Naive thymus-derived CD8-positive, alpha-beta T cell (primary cell): Measurements from ENCODE around the gene TSHZ1. TPM values are rescaled to one million over a fixed set of nuclear protein-coding genes. Genes with fewer than 3 reads are reported as not detected.

Experiments
- ATAC-seq, 2 donors: fragments of 150-1000 bp; cut with Tn5 transposase in 1 of 2; sonication (Bioruptor Pico), chemical (Tn5 transposase) in 1 of 2; 1 replicate in 1 of 2; 2 replicates in 1 of 2; pipeline ENCODE4 v1.10.0; 2021; ENCODE audit warnings: mild to moderate bottlenecking in 2 of 2, moderate library complexity in 2 of 2
- POLR2A ChIA-PET: fragments of 350-600 bp; sonication (Branson Sonifier 250); formaldehyde crosslinking; loops from one replicate; lab custom pipeline; 2021; ENCODE audit warnings: antibody characterized with exemption; lab: Charles Lee
- DNase-seq, 10 donors: peaks; one replicate each; pipeline versions ENCODE4 v3.0.0 to v3.0.0-alpha.2; 2020 to 2022
- H3K27ac Mint-ChIP-seq, 10 donors: one replicate each; pipeline ENCODE4 v1.8.0; 2020 to 2022; ENCODE audit warnings: mild to moderate bottlenecking in 10 of 10, mixed read lengths in 10 of 10, moderate library complexity in 4 of 10, inconsistent platforms in 1 of 10
- H3K27me3 Mint-ChIP-seq, 5 donors: one replicate each; pipeline ENCODE4 v1.8.0; 2021 to 2022; ENCODE audit warnings: mixed read lengths in 5 of 5
- H3K36me3 Mint-ChIP-seq, 3 donors: one replicate each; pipeline ENCODE4 v1.8.0; 2020 to 2022; ENCODE audit warnings: mixed read lengths in 3 of 3, mild to moderate bottlenecking in 2 of 3, inconsistent platforms in 1 of 3
- H3K4me1 Mint-ChIP-seq, 4 donors: one replicate each; pipeline ENCODE4 v1.8.0; 2021 to 2022; ENCODE audit warnings: mixed read lengths in 4 of 4
- H3K4me3 Mint-ChIP-seq, 10 donors: one replicate each; pipeline ENCODE4 v1.8.0; 2020 to 2022; ENCODE audit warnings: mild to moderate bottlenecking in 10 of 10, mixed read lengths in 10 of 10, moderate library complexity in 6 of 10, inconsistent platforms in 1 of 10
- H3K9me3 Mint-ChIP-seq, 9 donors: one replicate each; pipeline ENCODE4 v1.8.0; 2020 to 2022; ENCODE audit warnings: mixed read lengths in 9 of 9, mild to moderate bottlenecking in 3 of 9, inconsistent platforms in 1 of 9, moderate library complexity in 1 of 9
- polyA plus RNA-seq, 3 donors: library from polyadenylated mRNA; unstranded; fragments of 300-500 nt; fragmentation: Illumina TruSeq; gene quantifications; one replicate each; pipeline ENCODE4 v1.2.3, GENCODE V29; 2021
- total RNA-seq, 8 experiments: library from RNA in 2 of 8; stranded (reverse) in 2 of 8; gene quantifications; one replicate each; pipeline ENCODE4 v1.2.3 and lab custom pipeline; 2021 to 2026

Gene TSHZ1
- total and polyA plus RNA-seq, 5 experiments from 2014 or later, result 2.8 to 33.6 (median 7.1) TPM

GRCh38 chr18:75211626-75211952 lies 992 bp downstream of the TSHZ1 start:
- DNase-seq, result peak in 3 of 10 donors; percentile 14 to 39 (median 29)
- no peaks in the 10 kb centered on the region for H3K27me3 Mint-ChIP-seq
- peaks cover 0 to 7% (median 2%) of the 10 kb centered on the region in 3 donors for H3K36me3 Mint-ChIP-seq
- H3K27ac Mint-ChIP-seq, result peak overlapping the region in 1 of 10 donors; percentile 99
- H3K9me3 Mint-ChIP-seq, result no peaks in the 10 kb centered on the region
- H3K4me3 Mint-ChIP-seq, result peak overlapping the region in 2 of 10 donors; percentile 19 to 99
- H3K4me1 Mint-ChIP-seq, result peaks cover 39 to 68% (median 62%) of the 10 kb centered on the region in 4 donors
- POLR2A ChIA-PET, result interaction anchor here (3.6 to 7.3 kb wide), 2 partner anchors 17 to 34 kb away, joined by 16 to 93 read pairs; no protein-coding TSS in a partner anchor
- ATAC-seq, result no peak

DNA sequence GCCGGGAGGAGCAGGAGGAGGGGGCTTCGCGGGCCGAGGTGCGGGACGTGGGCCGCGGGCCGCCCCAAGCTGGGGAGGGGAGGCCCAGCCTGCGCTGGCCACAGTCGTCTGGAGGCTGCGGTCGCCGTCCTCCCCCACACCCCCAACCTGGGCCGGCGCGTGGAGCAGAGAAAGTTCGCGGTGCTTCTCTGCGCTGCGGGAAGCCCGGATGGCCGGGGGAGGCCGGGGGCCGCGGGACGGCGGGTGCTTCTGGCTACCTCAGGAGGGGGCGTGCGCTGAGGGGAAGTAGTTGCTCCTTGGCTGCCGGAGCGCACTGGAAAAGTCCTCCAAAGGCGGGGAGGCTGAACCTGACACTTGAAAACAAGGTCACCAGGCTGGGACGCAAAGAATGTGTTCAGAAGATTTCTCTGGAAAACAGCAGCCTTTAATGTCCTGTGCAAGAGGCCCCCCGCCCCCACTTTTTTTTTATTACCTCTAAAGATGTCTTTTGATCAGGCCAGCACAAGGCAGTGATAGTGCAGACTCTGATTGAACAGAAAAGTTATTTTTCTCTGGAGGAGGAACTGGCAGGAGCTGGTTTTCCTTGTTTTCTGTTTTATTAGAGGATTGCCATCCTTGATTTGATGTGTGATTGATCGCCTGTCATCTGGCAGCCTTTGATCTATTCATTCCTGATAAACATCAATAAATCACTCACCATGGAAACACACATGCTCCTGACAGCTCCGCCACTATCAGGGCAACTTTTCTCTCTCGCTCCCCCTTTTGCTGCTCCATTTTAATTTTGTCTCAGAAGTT lies 1.6 kb downstream of the TSHZ1 start:
- no peaks in the 10 kb centered on the region for H3K27me3 Mint-ChIP-seq
- H3K4me1 Mint-ChIP-seq, result peaks cover 42 to 69% (median 62%) of the 10 kb centered on the region in 4 donors

GRCh38 chr18:75212751-75213090 lies 2.1 kb downstream of the TSHZ1 start:
- Mint-ChIP-seq H3K36me3 (peaks cover 0 to 7% (median 2%) of the 10 kb centered on the region in 3 donors), H3K27me3 (no peaks in the 10 kb centered on the region), H3K4me1 (peaks cover 42 to 69% (median 62%) of the 10 kb centered on the region in 4 donors), H3K9me3 (no peaks in the 10 kb centered on the region), H3K27ac (peak overlapping the region; percentile 75 to 98 (median 86)), H3K4me3 (peak overlapping the region; percentile 84 to 94 (median 89))
- ATAC-seq (no peak), DNase-seq (no peak)
- POLR2A ChIA-PET, result interaction anchor here (1.2 to 7.3 kb wide), 3 partner anchors 8 to 38 kb away, joined by 3 to 93 read pairs (median 5); no protein-coding TSS in a partner anchor

More for the DNA sequence above, 1.6 kb downstream of the TSHZ1 start:
- Mint-ChIP-seq H3K9me3 (no peaks in the 10 kb centered on the region), H3K27ac (peak overlapping the region; percentile 75 to 98 (median 86)), H3K36me3 (peaks cover 0 to 7% (median 2%) of the 10 kb centered on the region in 3 donors), H3K4me3 (peak overlapping the region; percentile 84 to 94 (median 89))
- DNase-seq (peak in 5 of 10 donors; percentile 19 to 33 (median 31)), ATAC-seq (no peak)
- POLR2A ChIA-PET, result interaction anchor here (1.2 to 7.3 kb wide), 4 partner anchors 9 to 39 kb away, joined by 3 to 93 read pairs (median 10); no protein-coding TSS in a partner anchor

GRCh38 chr18:75213611-75214331 lies 3.2 kb downstream of the TSHZ1 start:
- peaks cover 0 to 7% (median 2%) of the 10 kb centered on the region in 3 donors for H3K36me3 Mint-ChIP-seq
- H3K4me1 Mint-ChIP-seq, result peaks cover 40 to 75% (median 67%) of the 10 kb centered on the region in 4 donors
- ATAC-seq (no peak), DNase-seq (no peak)
- H3K9me3 Mint-ChIP-seq, result no peaks in the 10 kb centered on the region
- H3K4me3 Mint-ChIP-seq, result peak overlapping the region in 9 of 10 donors; percentile 12 to 94 (median 39)
- H3K27ac Mint-ChIP-seq, result peak overlapping the region in 6 of 10 donors; percentile 14 to 98 (median 64)
- H3K27me3 Mint-ChIP-seq, result no peaks in the 10 kb centered on the region
- POLR2A ChIA-PET, result interaction anchor here (0.9 to 7.3 kb wide), 3 partner anchors 16 to 37 kb away, joined by 3 to 93 read pairs (median 3); no protein-coding TSS in a partner anchor

- Mint-ChIP-seq H3K4me1 (peaks cover 43 to 81% (median 70%) of the 10 kb centered on the region in 4 donors), H3K36me3 (peaks cover 0 to 7% (median 2%) of the 10 kb centered on the region in 3 donors), H3K9me3 (no peaks in the 10 kb centered on the region), H3K4me3 (peak overlapping the region in 8 of 10 donors; percentile 15 to 56 (median 37)), H3K27me3 (no peaks in the 10 kb centered on the region), H3K27ac (peak overlapping the region in 7 of 10 donors; percentile 12 to 98 (median 49))
- ATAC-seq, result no peak
- POLR2A ChIA-PET, result interaction anchor here (0.9 kb wide), 1 partner anchor 15 kb away, joined by 3 read pairs; no protein-coding TSS in a partner anchor
- DNase-seq, result no peak
These were observed 3.7 kb downstream of the TSHZ1 start for GRCh38 chr18:75214332-75214690.

DNA sequence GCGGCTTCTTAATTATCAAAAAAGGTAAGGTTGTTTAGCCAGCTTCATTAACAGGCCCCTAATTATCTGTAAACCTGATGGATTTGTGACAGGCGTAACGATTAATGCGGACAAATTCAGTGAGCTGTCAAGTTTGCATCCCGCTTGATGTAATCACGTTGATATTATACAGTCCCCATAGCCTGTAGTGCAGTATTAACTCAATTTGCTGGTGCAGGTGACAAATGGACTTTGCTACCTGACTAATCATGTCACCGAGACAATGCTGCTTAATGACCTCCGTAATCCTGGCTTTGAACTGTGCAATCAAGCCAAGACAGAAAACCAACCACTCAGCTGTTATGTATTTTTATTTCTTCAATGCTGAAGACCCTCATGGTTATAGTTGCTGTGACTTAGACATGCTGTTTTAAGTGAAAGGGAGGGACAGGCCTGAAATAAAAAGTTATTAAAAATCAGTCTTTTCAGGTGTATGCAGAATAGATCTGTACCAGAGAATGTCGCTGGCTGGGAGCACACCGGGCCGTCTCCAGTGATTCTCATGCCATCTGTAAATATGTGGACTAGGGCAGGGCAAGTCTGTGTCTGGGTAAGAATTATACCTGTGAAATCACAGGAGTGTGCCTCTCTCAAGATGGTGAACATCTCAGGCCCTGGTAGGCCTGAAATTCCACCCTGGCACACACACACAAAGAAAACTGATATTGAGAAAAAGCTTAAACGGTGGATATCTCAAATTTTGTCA lies 4.3 kb downstream of the TSHZ1 start:
- DNase-seq (no peak), ATAC-seq (no peak)
- no peaks in the 10 kb centered on the region for H3K27me3 Mint-ChIP-seq
- POLR2A ChIA-PET, result interaction anchor here (0.6 to 2.3 kb wide), 3 partner anchors 15 to 52 kb away, joined by 3 to 13 read pairs (median 3); no protein-coding TSS in a partner anchor
- H3K4me1 Mint-ChIP-seq, result peaks cover 47 to 84% (median 75%) of the 10 kb centered on the region in 4 donors
- peak overlapping the region in 9 of 10 donors; percentile 34 to 67 (median 57) for H3K4me3 Mint-ChIP-seq
- peak overlapping the region; percentile 11 to 98 (median 86) for H3K27ac Mint-ChIP-seq
- no peaks in the 10 kb centered on the region for H3K9me3 Mint-ChIP-seq
- H3K36me3 Mint-ChIP-seq, result peaks cover 0 to 7% (median 2%) of the 10 kb centered on the region in 3 donors

DNA sequence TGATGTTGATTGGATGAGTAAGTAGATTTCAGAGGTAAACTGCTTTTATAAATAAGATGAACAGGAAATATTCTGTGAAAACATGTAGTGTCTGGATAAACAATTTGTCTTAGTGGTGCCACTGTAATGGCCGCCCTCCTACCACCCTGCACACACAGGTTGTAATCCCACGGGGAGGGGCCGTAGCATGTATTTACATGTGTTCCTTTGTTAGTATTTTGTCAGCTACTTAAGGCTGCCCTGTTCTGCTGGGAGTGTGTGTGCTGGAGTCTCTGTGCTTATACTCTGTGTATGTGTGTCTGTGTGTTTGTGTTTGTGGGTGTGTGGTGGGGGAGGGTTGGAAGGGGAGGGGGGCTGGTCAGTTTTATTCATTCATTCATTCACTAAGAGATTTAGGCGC lies 5.1 kb downstream of the TSHZ1 start:
- no peak for DNase-seq
- peak overlapping the region; percentile 51 to 98 (median 88) for H3K27ac Mint-ChIP-seq
- no peaks in the 10 kb centered on the region for H3K27me3 Mint-ChIP-seq
- peak overlapping the region in 8 of 10 donors; percentile 34 to 67 (median 58) for H3K4me3 Mint-ChIP-seq
- H3K36me3 Mint-ChIP-seq, result peaks cover 0 to 6% (median 2%) of the 10 kb centered on the region in 3 donors
- H3K4me1 Mint-ChIP-seq, result peaks cover 47 to 85% (median 79%) of the 10 kb centered on the region in 4 donors
- ATAC-seq, result no peak
- POLR2A ChIA-PET, result interaction anchor here (0.6 to 2.3 kb wide), 3 partner anchors 17 to 51 kb away, joined by 3 to 13 read pairs (median 3); no protein-coding TSS in a partner anchor
- no peaks in the 10 kb centered on the region for H3K9me3 Mint-ChIP-seq

DNA sequence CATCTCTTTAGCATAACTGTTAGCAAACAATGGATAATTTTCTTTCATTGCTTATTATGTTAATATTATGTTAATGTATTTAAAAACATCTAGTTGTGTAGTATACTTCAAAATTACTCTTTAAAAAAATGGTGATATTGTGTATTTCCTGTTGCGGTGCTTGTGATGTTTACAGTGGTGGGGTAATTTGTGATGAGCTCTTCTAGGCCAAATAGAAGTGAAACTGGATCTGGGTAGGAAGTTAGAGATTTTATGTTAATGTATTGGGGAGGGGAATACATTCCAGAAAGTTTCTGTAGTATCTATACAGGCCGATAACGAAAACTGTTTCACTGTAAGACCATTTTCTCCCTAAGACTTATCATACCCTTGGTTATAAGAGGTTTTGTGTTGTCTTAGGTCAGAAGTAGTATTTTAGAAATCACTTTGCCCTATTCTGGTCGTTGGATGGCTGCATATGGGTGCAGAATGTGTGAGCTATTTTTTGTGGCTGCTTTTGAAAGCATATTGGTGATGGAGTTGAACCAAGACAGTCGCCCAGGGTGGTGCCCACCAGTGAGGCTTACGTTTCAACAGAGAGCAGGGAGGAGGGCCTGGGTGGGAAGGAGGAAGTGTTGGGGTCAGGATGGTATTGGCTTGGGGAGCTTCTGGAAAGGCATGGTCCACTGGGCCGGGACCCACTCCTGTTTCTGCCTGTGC lies 5.8 kb downstream of the TSHZ1 start:
- Mint-ChIP-seq H3K4me1 (peaks cover 46 to 89% (median 84%) of the 10 kb centered on the region in 4 donors), H3K4me3 (peak overlapping the region; percentile 44 to 72 (median 66)), H3K36me3 (peaks cover 0 to 2% (median 0%) of the 10 kb centered on the region in 3 donors), H3K27ac (peak overlapping the region; percentile 74 to 98 (median 94)), H3K9me3 (no peaks in the 10 kb centered on the region), H3K27me3 (no peaks in the 10 kb centered on the region)
- POLR2A ChIA-PET, result interaction anchor here (0.6 to 2.3 kb wide), 2 partner anchors 16 to 30 kb away, joined by 3 to 13 read pairs; no protein-coding TSS in a partner anchor
- DNase-seq, result peak in 5 of 10 donors; percentile 32 to 73 (median 61)
- peak; percentile 57 to 79 for ATAC-seq

DNA sequence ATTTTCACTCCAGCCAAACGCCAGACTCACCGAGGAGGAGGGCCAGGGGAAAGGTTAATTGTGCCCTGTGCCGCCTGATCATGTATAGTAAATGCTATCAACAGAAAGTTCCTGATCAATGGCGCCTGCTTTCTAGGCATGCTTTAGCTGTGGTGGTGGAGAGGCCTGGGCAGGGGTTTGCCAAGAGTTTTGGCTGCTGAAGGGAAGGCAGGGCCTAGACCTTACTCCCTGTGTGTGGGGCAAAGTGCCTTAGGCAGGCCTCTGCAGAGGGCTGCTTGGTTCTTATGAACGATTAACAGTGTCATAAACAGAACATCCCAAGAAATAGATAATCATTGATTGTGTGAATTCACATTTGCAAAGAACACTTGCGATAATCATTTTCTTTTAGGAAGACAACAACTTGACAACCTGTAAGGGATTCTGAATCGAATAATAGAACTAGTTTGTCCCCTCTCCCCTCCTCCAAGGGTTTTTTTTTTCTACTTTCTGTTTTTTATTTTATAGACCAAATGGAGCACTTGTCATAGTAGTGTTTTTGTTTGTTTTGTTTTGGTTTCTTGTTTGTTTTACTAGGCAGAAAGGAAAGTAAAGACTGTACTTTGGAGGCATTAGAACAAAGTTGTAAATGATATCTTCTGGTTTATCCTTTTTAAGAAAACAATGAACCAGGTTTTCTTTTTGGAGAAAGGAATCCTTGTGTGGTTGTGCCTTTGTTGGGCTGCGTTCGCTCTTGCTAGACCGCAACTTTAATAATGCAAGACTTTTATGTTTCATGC lies 6.5 kb downstream of the TSHZ1 start:
- no peak for ATAC-seq
- no peak for DNase-seq
- Mint-ChIP-seq H3K27ac (peak overlapping the region; percentile 74 to 98 (median 94)), H3K9me3 (no peaks in the 10 kb centered on the region), H3K4me1 (peaks cover 48 to 96% (median 91%) of the 10 kb centered on the region in 4 donors), H3K36me3 (peaks cover 0 to 2% (median 0%) of the 10 kb centered on the region in 3 donors), H3K27me3 (no peaks in the 10 kb centered on the region), H3K4me3 (peak overlapping the region; percentile 44 to 72 (median 66))
- POLR2A ChIA-PET, result interaction anchor here (2.3 kb wide), 1 partner anchor 29 kb away, joined by 13 read pairs; no protein-coding TSS in a partner anchor

DNA sequence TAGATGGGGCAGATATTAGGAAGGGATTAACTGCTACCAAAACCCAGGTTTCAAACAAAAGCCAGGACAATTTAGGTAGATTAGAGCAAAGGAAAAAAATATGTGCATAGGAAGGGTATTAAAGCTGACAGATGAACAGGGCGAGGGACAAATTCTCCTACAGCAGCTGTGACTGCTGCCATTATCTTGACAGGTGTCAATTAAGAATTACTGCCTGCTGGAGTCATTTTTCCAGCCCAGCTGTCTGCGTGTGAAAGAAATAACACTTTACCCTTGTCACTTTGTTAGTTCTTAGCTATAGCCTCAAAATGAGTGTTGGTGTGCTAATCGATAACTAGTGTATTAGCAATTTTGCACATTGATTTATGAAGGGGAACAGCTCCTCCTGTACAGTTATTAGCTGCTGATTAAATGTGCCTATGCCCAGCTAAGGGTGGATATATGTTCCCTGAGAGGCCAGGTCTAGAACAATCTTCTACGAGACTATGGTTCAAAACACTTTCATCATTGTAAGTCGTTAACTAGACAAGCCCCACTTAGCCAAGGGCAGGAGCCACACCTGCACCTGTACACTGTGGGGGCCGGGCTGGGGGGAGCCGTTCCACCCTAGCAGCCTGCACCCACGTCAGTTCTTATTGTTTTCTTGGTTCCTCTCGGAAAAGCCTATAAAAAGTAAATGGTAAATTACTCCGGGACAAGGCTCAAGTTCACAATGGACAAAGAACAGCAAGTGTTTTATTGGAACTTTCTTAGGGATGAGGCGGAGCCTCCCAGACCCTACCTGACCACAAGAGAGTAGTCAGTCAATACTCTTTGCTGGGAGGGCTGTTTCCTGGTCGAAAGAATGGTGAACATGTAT lies 7.7 kb downstream of the TSHZ1 start:
- Mint-ChIP-seq H3K9me3 (no peaks in the 10 kb centered on the region), H3K36me3 (no peaks in the 10 kb centered on the region), H3K4me3 (peak overlapping the region in 1 of 10 donors; percentile 12), H3K27me3 (no peaks in the 10 kb centered on the region), H3K4me1 (peaks cover 42 to 96% (median 91%) of the 10 kb centered on the region in 4 donors), H3K27ac (peak overlapping the region; percentile 10 to 98 (median 73))
- POLR2A ChIA-PET, result no interaction called here
- no peak for ATAC-seq
- no peak for DNase-seq
